ENCODE measurements around the gene IL15RA. TPM values are rescaled to one million over a fixed set of nuclear protein-coding genes. Genes with fewer than 3 reads are reported as not detected.

The IL15RA gene
- polyA plus RNA-seq, 2 of the 4 experiments (the other 2 are of a cell fraction) = 0.46 to 0.83 TPM

DNA sequence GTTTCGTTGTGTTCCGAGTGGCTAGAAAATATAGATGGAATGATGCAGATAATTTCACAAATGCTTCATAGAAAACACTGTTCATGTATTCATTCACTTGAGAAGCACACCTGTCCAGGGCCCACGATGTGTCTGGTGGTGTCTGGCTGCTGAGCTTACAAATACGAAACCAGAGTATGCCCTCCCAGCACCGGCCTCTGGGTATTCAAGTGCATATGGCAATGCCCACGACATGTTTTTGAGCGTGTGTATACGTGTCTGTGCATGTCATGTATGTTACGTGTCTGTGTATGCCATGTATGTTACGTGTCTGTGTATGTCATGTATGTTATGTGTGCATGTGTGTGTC, 47.0 kb upstream of the IL15RA start:
- ChIA-PET CTCF (no interaction called here), POLR2A (no interaction called here)
- H3K9me3 ChIP-seq = peaks cover 1% of the 10 kb centered on the region; the same call in 2 of the 3 replicates
- no peak overlapping the region for H3K27ac ChIP-seq
- no peaks in the 10 kb centered on the region for H3K4me1 ChIP-seq
- H3K4me3 ChIP-seq = no peak overlapping the region
- 46% methylated on average over 10 of the region's 10 CpGs for WGBS (ENCODE audit: missing lambda C conversion rate)
- no peak for ATAC-seq
- no peak overlapping the region for H3K4me2 ChIP-seq
- no peak for FAIRE-seq
- TF ChIP-seq KDM1A (IDR thresholded peaks at IDR 0.05; ENCODE audit: low read depth) (no peak), CEBPB (IDR thresholded peaks at IDR 0.05) (no peak), TFCP2L1 (CRISPR knock-in tag; IDR thresholded peaks at IDR 0.05) (no peak), HDAC2 (IDR thresholded peaks at IDR 0.05) (no peak), RNF2 (IDR thresholded peaks at IDR 0.05; ENCODE audit: borderline replicate concordance, low read depth) (no peak), FOXS1 (CRISPR knock-in tag; IDR thresholded peaks at IDR 0.05) (no peak), NR3C1 (IDR thresholded peaks at IDR 0.05) (no peak), SMC3 (IDR thresholded peaks at IDR 0.05) (no peak), SREBF2 (IDR thresholded peaks at IDR 0.05) (no peak), EHMT2 (IDR thresholded peaks at IDR 0.05; ENCODE audit: low read depth) (no peak), EHF (CRISPR knock-in tag; IDR thresholded peaks at IDR 0.05) (no peak), MAFK (IDR thresholded peaks at IDR 0.05; ENCODE audit: partially characterized antibody) (no peak), RFX5 (IDR thresholded peaks at IDR 0.05) (no peak), ZC3H11A (IDR thresholded peaks at IDR 0.05) (no peak), FOSB (CRISPR knock-in tag; IDR thresholded peaks at IDR 0.05) (no peak), HOXB5 (CRISPR knock-in tag; IDR thresholded peaks at IDR 0.05) (no peak)
- TF ChIP-seq, protein P1, sequence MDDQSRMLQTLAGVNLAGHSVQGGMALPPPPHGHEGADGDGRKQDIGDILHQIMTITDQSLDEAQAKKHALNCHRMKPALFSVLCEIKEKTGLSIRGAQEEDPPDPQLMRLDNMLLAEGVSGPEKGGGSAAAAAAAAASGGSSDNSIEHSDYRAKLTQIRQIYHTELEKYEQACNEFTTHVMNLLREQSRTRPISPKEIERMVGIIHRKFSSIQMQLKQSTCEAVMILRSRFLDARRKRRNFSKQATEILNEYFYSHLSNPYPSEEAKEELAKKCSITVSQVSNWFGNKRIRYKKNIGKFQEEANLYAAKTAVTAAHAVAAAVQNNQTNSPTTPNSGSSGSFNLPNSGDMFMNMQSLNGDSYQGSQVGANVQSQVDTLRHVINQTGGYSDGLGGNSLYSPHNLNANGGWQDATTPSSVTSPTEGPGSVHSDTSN (IDR thresholded peaks at IDR 0.05) = no peak
- TF ChIP-seq, protein P2, sequence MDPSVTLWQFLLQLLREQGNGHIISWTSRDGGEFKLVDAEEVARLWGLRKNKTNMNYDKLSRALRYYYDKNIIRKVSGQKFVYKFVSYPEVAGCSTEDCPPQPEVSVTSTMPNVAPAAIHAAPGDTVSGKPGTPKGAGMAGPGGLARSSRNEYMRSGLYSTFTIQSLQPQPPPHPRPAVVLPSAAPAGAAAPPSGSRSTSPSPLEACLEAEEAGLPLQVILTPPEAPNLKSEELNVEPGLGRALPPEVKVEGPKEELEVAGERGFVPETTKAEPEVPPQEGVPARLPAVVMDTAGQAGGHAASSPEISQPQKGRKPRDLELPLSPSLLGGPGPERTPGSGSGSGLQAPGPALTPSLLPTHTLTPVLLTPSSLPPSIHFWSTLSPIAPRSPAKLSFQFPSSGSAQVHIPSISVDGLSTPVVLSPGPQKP (IDR thresholded peaks at IDR 0.05; ENCODE audit: low read depth, low read length) = no peak
- DNase-seq (ENCODE audit: low read depth in 1 of 2, low spot score in 1 of 2) = no peak

DNA sequence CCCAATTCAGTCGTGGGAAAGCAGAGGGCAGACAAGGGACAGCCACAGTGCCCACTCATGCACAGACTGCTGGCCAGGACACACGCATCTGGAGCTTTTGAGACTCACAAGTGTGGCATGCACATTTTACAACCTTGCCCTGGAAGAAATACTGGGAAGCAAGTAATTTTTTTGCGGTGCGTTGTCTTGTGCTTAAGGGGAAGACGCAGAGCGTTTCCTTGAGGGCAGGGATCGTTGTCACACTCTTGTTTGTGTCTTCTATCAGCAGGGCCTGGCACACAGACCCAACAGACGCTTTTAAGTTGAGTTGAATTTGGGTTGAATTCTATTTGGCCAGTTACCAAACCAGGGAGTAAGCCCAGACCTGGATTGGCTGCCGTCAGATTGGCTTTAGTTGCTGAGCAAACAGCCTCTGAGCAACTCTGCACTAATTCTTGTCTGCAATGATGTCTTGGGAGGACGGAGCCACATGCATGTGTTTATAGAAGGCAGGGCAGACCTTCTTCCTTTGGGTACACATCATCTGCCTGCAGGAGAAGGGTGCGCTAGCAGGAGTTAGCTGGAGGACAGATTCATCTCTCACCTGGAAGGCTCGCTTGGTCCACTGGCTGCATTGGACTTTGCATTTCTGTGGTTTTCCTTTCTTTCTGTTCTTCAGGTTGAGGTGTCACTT, 46.5 kb upstream of the IL15RA start:
- ATAC-seq = no peak
- POLR2A ChIA-PET = interaction anchor here (0.6 kb wide), 1 partner anchor 14 kb away, joined by 3 read pairs; no protein-coding TSS in a partner anchor

DNA sequence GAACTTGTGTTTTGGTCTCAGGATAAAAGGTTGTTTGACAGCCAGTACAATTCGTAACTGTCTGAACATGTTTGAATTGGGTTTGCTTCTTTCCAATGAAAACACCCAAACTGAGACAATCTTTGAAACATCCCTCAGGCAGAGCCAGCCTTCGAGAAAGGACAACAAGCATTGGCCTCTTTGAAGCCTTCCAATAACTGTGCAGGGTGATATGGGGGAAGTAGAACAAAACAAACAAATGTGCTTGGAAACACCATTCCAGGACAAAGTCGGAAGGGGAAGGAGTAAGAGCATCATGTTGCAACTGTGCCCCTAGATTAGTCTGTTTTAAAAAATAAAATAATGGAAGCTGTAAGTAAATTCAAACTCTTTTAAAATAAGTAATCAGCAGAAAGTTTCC, 45.3 kb upstream of the IL15RA start:
- no peak overlapping the region for H3K4me3 ChIP-seq
- FAIRE-seq (no peak), ATAC-seq (no peak), DNase-seq (ENCODE audit: low read depth in 1 of 2, low spot score in 1 of 2) (no peak)
- ChIA-PET POLR2A (no interaction called here), CTCF (interaction anchor here (0.7 to 1.6 kb wide), 3 partner anchors 9 to 11 kb away, joined by 3 to 11 read pairs (median 3); no protein-coding TSS in a partner anchor)
- H3K4me1 ChIP-seq = no peaks in the 10 kb centered on the region
- H3K27ac ChIP-seq = no peak overlapping the region
- no peaks in the 10 kb centered on the region for H3K9me3 ChIP-seq
- no peak overlapping the region for H3K4me2 ChIP-seq
- 23% methylated on average over 3 of the region's 3 CpGs for WGBS (ENCODE audit: missing lambda C conversion rate)
- TF ChIP-seq JUNB (IDR thresholded peaks at IDR 0.05) (no peak), HDAC2 (IDR thresholded peaks at IDR 0.05) (no peak), FOSL2 (IDR thresholded peaks at IDR 0.05) (no peak), FOSL2 (CRISPR knock-in tag; IDR thresholded peaks at IDR 0.05) (no peak), KDM1A (IDR thresholded peaks at IDR 0.05; ENCODE audit: low read depth) (no peak), HOXB13 (CRISPR knock-in tag; IDR thresholded peaks at IDR 0.05; ENCODE audit: low read depth) (no peak), RARB (CRISPR knock-in tag; IDR thresholded peaks at IDR 0.05) (no peak), BHLHE40 (IDR thresholded peaks at IDR 0.05; ENCODE audit: low read depth, low read length) (no peak), HEYL (CRISPR knock-in tag; IDR thresholded peaks at IDR 0.05) (no peak), HOXA7 (CRISPR knock-in tag; IDR thresholded peaks at IDR 0.05) (no peak), NPAS2 (CRISPR knock-in tag; IDR thresholded peaks at IDR 0.05; ENCODE audit: borderline replicate concordance) (no peak), MAFK (IDR thresholded peaks at IDR 0.05; ENCODE audit: partially characterized antibody) (no peak), JUN (IDR thresholded peaks at IDR 0.05) (no peak), HOXB5 (CRISPR knock-in tag; IDR thresholded peaks at IDR 0.05) (no peak)
- TF ChIP-seq, protein P3, sequence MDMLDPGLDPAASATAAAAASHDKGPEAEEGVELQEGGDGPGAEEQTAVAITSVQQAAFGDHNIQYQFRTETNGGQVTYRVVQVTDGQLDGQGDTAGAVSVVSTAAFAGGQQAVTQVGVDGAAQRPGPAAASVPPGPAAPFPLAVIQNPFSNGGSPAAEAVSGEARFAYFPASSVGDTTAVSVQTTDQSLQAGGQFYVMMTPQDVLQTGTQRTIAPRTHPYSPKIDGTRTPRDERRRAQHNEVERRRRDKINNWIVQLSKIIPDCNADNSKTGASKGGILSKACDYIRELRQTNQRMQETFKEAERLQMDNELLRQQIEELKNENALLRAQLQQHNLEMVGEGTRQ (IDR thresholded peaks at IDR 0.05) = no peak

More for the DNA sequence above, 46.5 kb upstream of the IL15RA start:
- no peak overlapping the region for H3K4me3 ChIP-seq
- FAIRE-seq (no peak), DNase-seq (ENCODE audit: low read depth in 1 of 2, low spot score in 1 of 2) (no peak)
- H3K4me1 ChIP-seq = no peaks in the 10 kb centered on the region
- no peak overlapping the region for H3K4me2 ChIP-seq
- 66% methylated on average over 12 of the region's 12 CpGs for WGBS (ENCODE audit: missing lambda C conversion rate)
- H3K9me3 ChIP-seq = no peaks in the 10 kb centered on the region
- H3K27ac ChIP-seq = no peak overlapping the region
- CTCF ChIA-PET = interaction anchor here (1.6 kb wide), 1 partner anchor 10 kb away, joined by 11 read pairs; no protein-coding TSS in a partner anchor
- TF ChIP-seq TFCP2L1 (CRISPR knock-in tag; IDR thresholded peaks at IDR 0.05) (no peak), RAD21 (conservative IDR thresholded peaks at IDR 0.05 in 1 of 2, IDR thresholded peaks at IDR 0.05 in 1 of 2) (no peak), GATA3 (IDR thresholded peaks at IDR 0.05; ENCODE audit: borderline replicate concordance) (no peak), RARB (CRISPR knock-in tag; IDR thresholded peaks at IDR 0.05) (no peak), ZC3H11A (IDR thresholded peaks at IDR 0.05) (no peak), ZFP36 (IDR thresholded peaks at IDR 0.05; ENCODE audit: borderline replicate concordance, partially characterized antibody) (no peak), POLR2A (IDR thresholded peaks at IDR 0.05; ENCODE audit: low read length) (no peak)
